Measurements from ENCODE around the gene ANKRD33B. TPM values are rescaled to one million over a fixed set of nuclear protein-coding genes. Genes with fewer than 3 reads are reported as not detected.
"Not testable (repeated sequence)": the region's sequence is repeated elsewhere in the genome, so short reads cannot be mapped to it uniquely, and the experiment has no call there.

The ANKRD33B gene
- total and polyA plus RNA-seq, 7 donors = 1.4 to 32.7 (median 7.8) TPM

DNA sequence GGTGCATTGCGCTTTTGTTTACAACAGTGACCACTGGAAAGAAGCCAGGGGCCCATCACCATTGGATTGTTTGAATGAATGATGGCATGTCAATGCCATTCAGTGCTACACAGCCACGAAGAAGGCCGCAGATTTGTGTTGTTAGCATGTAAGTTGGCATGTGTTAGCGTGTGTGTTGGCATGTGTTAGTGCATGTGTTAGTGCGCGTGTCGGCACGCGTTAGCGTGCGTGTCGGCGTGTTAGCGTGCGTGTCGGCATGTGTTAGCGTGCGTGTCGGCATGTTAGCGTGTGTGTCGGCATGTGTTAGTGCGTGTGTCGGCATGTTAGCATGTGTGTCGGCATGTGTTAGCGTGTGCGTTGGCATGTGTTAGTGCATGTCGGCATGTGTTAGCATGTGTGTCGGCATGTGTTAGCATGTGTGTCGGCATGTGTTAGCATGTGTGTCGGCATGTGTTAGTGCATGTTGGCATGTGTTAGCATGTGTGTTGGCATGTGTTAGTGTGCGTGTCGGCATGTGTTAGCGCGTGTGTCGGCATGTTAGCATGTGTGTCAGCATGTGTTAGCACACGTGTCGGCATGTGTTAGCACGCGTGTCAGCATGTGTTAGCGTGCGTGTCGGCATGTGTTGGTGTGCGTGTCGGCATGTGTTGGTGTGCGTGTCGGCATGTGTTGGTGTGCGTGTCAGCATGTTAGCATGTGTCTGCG, 15.3 kb upstream of the ANKRD33B start:
- TF ChIP-seq, protein P1, sequence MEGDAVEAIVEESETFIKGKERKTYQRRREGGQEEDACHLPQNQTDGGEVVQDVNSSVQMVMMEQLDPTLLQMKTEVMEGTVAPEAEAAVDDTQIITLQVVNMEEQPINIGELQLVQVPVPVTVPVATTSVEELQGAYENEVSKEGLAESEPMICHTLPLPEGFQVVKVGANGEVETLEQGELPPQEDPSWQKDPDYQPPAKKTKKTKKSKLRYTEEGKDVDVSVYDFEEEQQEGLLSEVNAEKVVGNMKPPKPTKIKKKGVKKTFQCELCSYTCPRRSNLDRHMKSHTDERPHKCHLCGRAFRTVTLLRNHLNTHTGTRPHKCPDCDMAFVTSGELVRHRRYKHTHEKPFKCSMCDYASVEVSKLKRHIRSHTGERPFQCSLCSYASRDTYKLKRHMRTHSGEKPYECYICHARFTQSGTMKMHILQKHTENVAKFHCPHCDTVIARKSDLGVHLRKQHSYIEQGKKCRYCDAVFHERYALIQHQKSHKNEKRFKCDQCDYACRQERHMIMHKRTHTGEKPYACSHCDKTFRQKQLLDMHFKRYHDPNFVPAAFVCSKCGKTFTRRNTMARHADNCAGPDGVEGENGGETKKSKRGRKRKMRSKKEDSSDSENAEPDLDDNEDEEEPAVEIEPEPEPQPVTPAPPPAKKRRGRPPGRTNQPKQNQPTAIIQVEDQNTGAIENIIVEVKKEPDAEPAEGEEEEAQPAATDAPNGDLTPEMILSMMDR (IDR thresholded peaks at IDR 0.05) = no peak
- Histone ChIP-seq H3K9me3 (no peaks in the 10 kb centered on the region), H3K27ac (no peak overlapping the region), H3K27me3 (ENCODE audit: insufficient read depth in 3 of 3, low read length in 2 of 3) (no peaks in the 10 kb centered on the region), H3K4me3 (no peak overlapping the region), H3K36me3 (ENCODE audit: insufficient read depth in 1 of 2, low read depth in 1 of 2) (no peaks in the 10 kb centered on the region), H3K4me1 (no peaks in the 10 kb centered on the region)
- ATAC-seq (no peak), DNase-seq (no peak)
- intact Hi-C loops (cut with DNase I) = no loop called here
- 94 to 95% (median 94%) methylated on average over 48 of the region's 48 CpGs for WGBS, 3 donors

DNA sequence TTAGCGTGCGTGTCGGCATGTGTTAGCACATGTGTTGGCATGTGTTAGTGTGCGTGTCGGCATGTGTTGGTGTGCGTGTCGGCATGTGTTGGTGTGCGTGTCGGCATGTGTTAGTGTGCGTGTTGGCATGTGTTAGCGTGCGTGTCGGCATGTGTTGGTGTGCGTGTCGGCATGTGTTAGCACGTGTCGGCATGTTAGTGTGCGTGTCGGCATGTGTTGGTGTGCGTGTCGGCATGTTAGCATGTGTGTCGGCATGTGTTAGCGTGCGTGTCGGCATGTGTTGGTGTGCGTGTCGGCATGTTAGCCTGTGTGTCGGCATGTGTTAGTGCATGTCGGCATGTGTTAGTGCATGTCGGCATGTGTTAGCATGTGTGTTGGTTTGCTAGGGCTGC, 14.8 kb upstream of the ANKRD33B start:
- H3K4me3 ChIP-seq; DNase-seq; ATAC-seq; intact Hi-C loops (cut with DNase I); H3K27me3 ChIP-seq (ENCODE audit: insufficient read depth in 3 of 3, low read length in 2 of 3); H3K36me3 ChIP-seq (ENCODE audit: insufficient read depth in 1 of 2, low read depth in 1 of 2); H3K9me3 ChIP-seq; H3K4me1 ChIP-seq; H3K27ac ChIP-seq: not testable (repeated sequence)
- 97 to 98% (median 98%) methylated on average over 30 of the region's 30 CpGs for WGBS, 3 donors

DNA sequence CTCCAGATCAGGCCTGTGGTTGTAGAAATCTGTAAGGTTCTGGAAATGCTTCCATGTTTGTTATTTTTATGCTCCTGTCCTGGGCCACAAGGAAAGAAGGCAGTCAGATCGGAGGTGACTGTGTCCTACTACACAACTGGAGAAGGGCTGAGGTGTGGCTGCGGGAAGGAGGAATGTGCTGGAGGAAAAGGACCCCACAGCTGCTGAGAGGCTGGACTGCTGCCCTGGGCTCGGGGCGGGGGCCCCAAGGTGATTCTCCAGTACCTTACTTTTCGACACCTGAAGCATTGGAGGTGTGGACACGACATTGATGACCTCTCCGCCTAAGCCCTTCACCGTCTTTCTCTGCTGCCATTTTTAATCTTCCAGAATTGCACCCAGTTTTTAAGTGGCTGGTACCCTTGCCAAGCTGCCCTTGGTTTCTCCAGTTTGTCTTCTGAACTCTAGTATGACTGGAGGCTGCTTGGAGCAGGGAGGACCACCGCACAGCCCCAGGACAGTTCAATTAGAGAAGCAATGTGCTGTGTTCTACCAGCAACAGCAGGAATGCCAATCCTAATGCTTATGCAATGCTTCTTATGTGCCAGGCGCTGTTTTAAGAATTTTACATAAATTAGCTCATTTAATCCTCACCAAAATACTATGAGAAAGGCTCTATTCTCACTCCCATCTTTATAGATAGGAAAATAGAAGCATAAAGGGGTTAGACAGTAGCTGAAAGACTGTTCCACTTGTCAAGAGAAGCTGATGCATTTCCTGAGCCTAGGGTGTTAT, 13.5 kb upstream of the ANKRD33B start:
- DNase-seq = no peak
- no peak overlapping the region for H3K27ac ChIP-seq

DNA sequence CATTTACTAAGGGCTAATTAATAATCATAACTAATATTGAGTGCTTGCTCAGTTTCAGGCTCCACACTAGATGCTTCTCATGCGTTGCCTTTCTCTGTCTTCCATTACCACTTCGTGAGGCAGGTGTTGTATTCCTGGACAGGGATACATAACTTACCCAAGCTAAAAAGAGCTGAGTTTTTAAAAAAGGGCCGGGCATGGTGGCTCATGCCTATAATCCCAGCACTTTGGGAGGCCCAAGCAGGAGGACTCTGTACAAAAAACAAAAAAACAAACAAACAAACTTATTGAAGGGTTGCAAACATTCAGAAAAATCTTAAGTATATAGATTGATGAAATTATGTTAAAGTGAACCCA, 12.1 kb upstream of the ANKRD33B start:
- intact Hi-C loops (cut with DNase I) = no loop called here
- no peak overlapping the region for H3K27ac ChIP-seq
- 86 to 92% (median 89%) methylated on average over 3 of the region's 3 CpGs for WGBS, 3 donors

More for the DNA sequence above, 13.5 kb upstream of the ANKRD33B start:
- intact Hi-C loops (cut with DNase I) = no loop called here
- no peaks in the 10 kb centered on the region for H3K4me1 ChIP-seq
- no peaks in the 10 kb centered on the region for H3K9me3 ChIP-seq
- ATAC-seq = no peak
- TF ChIP-seq, protein P1 (IDR thresholded peaks at IDR 0.05) = no peak
- WGBS, 3 donors = 84 to 88% (median 88%) methylated on average over 10 of the region's 10 CpGs
- no peak overlapping the region for H3K4me3 ChIP-seq
- no peaks in the 10 kb centered on the region for H3K36me3 ChIP-seq (ENCODE audit: insufficient read depth in 1 of 2, low read depth in 1 of 2)
- H3K27me3 ChIP-seq (ENCODE audit: insufficient read depth in 3 of 3, low read length in 2 of 3) = no peaks in the 10 kb centered on the region

More for the DNA sequence above, 12.1 kb upstream of the ANKRD33B start:
- H3K9me3 ChIP-seq = no peaks in the 10 kb centered on the region
- no peaks in the 10 kb centered on the region for H3K4me1 ChIP-seq
- no peaks in the 10 kb centered on the region for H3K27me3 ChIP-seq (ENCODE audit: insufficient read depth in 3 of 3, low read length in 2 of 3)
- TF ChIP-seq, protein P1 (IDR thresholded peaks at IDR 0.05) = no peak
- no peaks in the 10 kb centered on the region for H3K36me3 ChIP-seq (ENCODE audit: insufficient read depth in 1 of 2, low read depth in 1 of 2)
- no peak for ATAC-seq
- no peak overlapping the region for H3K4me3 ChIP-seq
- DNase-seq = no peak

Data from psoas muscle (tissue), 8 donors.